Gastrocnemius medialis (tissue), 4 donors: ENCODE measurements around the gene DIRAS2.

Source experiments
- CTCF ChIP-seq, 5 experiments: fragments of 450-650 bp in 3 of 5; fragments of 200-600 bp in 2 of 5; sonication (generic) in 2 of 5; IDR thresholded peaks in 4 of 5; conservative IDR thresholded peaks in 1 of 5; 1 replicate in 4 of 5; 2 replicates in 1 of 5; pipeline ENCODE4 v1.5.1; 2016 to 2019; ENCODE audit warnings: antibody characterized with exemption in 5 of 5, mild to moderate bottlenecking in 3 of 5, moderate library complexity in 3 of 5
- POLR2A ChIP-seq, 2 donors: fragments of 450-650 bp; IDR thresholded peaks; one replicate each; pipeline ENCODE4 v1.6.1; 2017; ENCODE audit warnings: antibody characterized with exemption in 2 of 2, mild to moderate bottlenecking in 2 of 2, moderate library complexity in 2 of 2

- no peak for TF ChIP-seq CTCF (IDR thresholded peaks at IDR 0.05 in 4 of 5, conservative IDR thresholded peaks at IDR 0.05 in 1 of 5)
- no peak for TF ChIP-seq POLR2A (IDR thresholded peaks at IDR 0.05)
Measured at GRCh38 chr9:90641086-90641485, 1.5 kb downstream of the DIRAS2 start.
